Panc1 (cell line): Measurements from ENCODE around the gene CATSPERZ.

Experiments
- POLR2AphosphoS5 ChIP-seq: IDR thresholded peaks from 2 replicates; pipeline ENCODE4 v1.6.1; 2012; ENCODE audit warnings: mild to moderate bottlenecking, low read depth, low read length, moderate library complexity
- TCF7L2 ChIP-seq: IDR thresholded peaks from 2 replicates; pipeline ENCODE4 v1.6.1; 2011; ENCODE audit warnings: mild to moderate bottlenecking, low read depth, low read length, inconsistent platforms
- TF ChIP-seq, protein P1 (sequence below): fragments of 450-650 bp; IDR thresholded peaks from 2 replicates; pipeline ENCODE4 v1.5.1; 2017; ENCODE audit warnings: mild to moderate bottlenecking
- TF ChIP-seq, protein P2 (sequence below), 2 experiments: IDR thresholded peaks; 2 replicates each; pipeline ENCODE4 v1.6.1; 2011 to 2012; ENCODE audit warnings: low read depth in 2 of 2, control low read depth in 1 of 2, low read length in 1 of 2, mild to moderate bottlenecking in 1 of 2, moderate library complexity in 1 of 2; ENCODE audit not compliant: insufficient read depth in 1 of 2

DNA sequence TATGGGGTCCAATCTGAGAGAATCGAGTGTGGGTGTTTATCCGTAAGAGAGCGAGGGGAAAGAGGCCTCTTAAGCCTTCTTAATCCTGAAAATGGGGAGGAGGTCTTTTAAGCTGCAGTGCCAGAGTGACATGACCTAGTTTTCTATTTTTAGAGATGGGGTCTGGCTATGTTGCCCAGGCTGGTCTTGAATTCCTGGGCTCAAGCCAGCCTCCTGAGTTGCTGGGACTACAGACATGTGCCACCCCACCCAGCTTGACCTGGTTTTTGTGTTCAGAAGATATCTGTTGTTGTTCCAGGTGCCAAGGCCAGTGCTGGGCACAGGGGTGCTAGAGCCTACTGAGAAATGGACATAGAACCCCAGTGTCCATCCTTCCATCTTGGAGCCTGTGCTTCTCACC, 17.1 kb upstream of the CATSPERZ start:
- TF ChIP-seq, protein P1, sequence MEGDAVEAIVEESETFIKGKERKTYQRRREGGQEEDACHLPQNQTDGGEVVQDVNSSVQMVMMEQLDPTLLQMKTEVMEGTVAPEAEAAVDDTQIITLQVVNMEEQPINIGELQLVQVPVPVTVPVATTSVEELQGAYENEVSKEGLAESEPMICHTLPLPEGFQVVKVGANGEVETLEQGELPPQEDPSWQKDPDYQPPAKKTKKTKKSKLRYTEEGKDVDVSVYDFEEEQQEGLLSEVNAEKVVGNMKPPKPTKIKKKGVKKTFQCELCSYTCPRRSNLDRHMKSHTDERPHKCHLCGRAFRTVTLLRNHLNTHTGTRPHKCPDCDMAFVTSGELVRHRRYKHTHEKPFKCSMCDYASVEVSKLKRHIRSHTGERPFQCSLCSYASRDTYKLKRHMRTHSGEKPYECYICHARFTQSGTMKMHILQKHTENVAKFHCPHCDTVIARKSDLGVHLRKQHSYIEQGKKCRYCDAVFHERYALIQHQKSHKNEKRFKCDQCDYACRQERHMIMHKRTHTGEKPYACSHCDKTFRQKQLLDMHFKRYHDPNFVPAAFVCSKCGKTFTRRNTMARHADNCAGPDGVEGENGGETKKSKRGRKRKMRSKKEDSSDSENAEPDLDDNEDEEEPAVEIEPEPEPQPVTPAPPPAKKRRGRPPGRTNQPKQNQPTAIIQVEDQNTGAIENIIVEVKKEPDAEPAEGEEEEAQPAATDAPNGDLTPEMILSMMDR: no peak
- TF ChIP-seq POLR2AphosphoS5: no peak
- TF ChIP-seq, protein P2, sequence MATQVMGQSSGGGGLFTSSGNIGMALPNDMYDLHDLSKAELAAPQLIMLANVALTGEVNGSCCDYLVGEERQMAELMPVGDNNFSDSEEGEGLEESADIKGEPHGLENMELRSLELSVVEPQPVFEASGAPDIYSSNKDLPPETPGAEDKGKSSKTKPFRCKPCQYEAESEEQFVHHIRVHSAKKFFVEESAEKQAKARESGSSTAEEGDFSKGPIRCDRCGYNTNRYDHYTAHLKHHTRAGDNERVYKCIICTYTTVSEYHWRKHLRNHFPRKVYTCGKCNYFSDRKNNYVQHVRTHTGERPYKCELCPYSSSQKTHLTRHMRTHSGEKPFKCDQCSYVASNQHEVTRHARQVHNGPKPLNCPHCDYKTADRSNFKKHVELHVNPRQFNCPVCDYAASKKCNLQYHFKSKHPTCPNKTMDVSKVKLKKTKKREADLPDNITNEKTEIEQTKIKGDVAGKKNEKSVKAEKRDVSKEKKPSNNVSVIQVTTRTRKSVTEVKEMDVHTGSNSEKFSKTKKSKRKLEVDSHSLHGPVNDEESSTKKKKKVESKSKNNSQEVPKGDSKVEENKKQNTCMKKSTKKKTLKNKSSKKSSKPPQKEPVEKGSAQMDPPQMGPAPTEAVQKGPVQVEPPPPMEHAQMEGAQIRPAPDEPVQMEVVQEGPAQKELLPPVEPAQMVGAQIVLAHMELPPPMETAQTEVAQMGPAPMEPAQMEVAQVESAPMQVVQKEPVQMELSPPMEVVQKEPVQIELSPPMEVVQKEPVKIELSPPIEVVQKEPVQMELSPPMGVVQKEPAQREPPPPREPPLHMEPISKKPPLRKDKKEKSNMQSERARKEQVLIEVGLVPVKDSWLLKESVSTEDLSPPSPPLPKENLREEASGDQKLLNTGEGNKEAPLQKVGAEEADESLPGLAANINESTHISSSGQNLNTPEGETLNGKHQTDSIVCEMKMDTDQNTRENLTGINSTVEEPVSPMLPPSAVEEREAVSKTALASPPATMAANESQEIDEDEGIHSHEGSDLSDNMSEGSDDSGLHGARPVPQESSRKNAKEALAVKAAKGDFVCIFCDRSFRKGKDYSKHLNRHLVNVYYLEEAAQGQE (IDR thresholded peaks at IDR 0.05; ENCODE audit: insufficient read depth in 1 of 2, low read depth in 2 of 2, low read length in 1 of 2): no peak
- no peak for TF ChIP-seq TCF7L2
